ENCODE measurements around the gene C1orf105. TPM values are rescaled to one million over a fixed set of nuclear protein-coding genes. Genes with fewer than 3 reads are reported as not detected.

C1orf105 gene
- total and polyA plus RNA-seq, 2 of the 13 experiments (the other 11 are each of a cell fraction or from before 2014, with no cell fraction given) = 0.15 to 0.45 TPM

DNA sequence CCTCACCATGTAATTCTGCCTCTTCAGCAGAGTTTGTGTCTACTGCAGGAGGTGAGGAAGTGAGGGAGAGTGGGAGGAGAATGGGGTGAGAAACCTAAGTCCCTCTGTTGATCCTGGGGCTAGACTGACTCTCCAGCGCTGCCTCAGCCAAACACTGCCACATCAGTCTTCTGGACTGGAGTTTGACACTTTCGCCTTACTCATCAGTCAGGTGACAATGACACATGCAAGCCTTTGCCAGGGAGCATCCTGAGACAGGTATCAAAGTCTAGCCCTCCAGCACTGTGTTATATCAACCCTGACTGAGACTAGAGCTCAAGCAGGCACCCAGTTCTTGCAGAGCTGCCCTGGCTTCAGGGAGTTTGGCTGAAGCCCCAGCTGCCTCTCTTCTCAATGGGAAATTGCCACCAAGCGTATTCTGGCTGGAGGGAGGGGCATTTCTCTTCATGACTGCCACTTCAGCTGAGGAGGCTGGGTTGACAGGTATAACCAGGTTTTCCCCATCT lies 79.2 kb downstream of the C1orf105 start (continued):
- TF ChIP-seq, protein P1, sequence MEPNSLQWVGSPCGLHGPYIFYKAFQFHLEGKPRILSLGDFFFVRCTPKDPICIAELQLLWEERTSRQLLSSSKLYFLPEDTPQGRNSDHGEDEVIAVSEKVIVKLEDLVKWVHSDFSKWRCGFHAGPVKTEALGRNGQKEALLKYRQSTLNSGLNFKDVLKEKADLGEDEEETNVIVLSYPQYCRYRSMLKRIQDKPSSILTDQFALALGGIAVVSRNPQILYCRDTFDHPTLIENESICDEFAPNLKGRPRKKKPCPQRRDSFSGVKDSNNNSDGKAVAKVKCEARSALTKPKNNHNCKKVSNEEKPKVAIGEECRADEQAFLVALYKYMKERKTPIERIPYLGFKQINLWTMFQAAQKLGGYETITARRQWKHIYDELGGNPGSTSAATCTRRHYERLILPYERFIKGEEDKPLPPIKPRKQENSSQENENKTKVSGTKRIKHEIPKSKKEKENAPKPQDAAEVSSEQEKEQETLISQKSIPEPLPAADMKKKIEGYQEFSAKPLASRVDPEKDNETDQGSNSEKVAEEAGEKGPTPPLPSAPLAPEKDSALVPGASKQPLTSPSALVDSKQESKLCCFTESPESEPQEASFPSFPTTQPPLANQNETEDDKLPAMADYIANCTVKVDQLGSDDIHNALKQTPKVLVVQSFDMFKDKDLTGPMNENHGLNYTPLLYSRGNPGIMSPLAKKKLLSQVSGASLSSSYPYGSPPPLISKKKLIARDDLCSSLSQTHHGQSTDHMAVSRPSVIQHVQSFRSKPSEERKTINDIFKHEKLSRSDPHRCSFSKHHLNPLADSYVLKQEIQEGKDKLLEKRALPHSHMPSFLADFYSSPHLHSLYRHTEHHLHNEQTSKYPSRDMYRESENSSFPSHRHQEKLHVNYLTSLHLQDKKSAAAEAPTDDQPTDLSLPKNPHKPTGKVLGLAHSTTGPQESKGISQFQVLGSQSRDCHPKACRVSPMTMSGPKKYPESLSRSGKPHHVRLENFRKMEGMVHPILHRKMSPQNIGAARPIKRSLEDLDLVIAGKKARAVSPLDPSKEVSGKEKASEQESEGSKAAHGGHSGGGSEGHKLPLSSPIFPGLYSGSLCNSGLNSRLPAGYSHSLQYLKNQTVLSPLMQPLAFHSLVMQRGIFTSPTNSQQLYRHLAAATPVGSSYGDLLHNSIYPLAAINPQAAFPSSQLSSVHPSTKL (CRISPR knock-in tag; IDR thresholded peaks at IDR 0.05) = peak; percentile 82
- TF ChIP-seq ZNF709 (CRISPR knock-in tag; IDR thresholded peaks at IDR 0.05) = no peak
- no peak for TF ChIP-seq NFKB2 (CRISPR knock-in tag; IDR thresholded peaks at IDR 0.05; ENCODE audit: borderline replicate concordance)
- no peak for TF ChIP-seq ZNF879 (CRISPR knock-in tag; IDR thresholded peaks at IDR 0.05)
- no peak for TF ChIP-seq NFKBIZ (CRISPR knock-in tag; IDR thresholded peaks at IDR 0.05)
- TF ChIP-seq ZNF468 (CRISPR knock-in tag; IDR thresholded peaks at IDR 0.05) = no peak
- TF ChIP-seq, protein P2, sequence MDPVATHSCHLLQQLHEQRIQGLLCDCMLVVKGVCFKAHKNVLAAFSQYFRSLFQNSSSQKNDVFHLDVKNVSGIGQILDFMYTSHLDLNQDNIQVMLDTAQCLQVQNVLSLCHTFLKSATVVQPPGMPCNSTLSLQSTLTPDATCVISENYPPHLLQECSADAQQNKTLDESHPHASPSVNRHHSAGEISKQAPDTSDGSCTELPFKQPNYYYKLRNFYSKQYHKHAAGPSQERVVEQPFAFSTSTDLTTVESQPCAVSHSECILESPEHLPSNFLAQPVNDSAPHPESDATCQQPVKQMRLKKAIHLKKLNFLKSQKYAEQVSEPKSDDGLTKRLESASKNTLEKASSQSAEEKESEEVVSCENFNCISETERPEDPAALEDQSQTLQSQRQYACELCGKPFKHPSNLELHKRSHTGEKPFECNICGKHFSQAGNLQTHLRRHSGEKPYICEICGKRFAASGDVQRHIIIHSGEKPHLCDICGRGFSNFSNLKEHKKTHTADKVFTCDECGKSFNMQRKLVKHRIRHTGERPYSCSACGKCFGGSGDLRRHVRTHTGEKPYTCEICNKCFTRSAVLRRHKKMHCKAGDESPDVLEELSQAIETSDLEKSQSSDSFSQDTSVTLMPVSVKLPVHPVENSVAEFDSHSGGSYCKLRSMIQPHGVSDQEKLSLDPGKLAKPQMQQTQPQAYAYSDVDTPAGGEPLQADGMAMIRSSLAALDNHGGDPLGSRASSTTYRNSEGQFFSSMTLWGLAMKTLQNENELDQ (CRISPR knock-in tag; IDR thresholded peaks at IDR 0.05; ENCODE audit: borderline replicate concordance) = no peak
- no peak for TF ChIP-seq SP2 (CRISPR knock-in tag; IDR thresholded peaks at IDR 0.05)
- TF ChIP-seq ZBTB8A (CRISPR knock-in tag; IDR thresholded peaks at IDR 0.05; ENCODE audit: borderline replicate concordance, low read depth) = no peak
- no peak for TF ChIP-seq MTF1 (CRISPR knock-in tag; IDR thresholded peaks at IDR 0.05)
- TF ChIP-seq ZNF333 (CRISPR knock-in tag; IDR thresholded peaks at IDR 0.05; ENCODE audit: borderline replicate concordance) = no peak
- TF ChIP-seq ZSCAN30 (CRISPR knock-in tag; IDR thresholded peaks at IDR 0.05) = no peak
- TF ChIP-seq MAFK (conservative IDR thresholded peaks at IDR 0.05 in 1 of 2, IDR thresholded peaks at IDR 0.05 in 1 of 2; ENCODE audit: low read length in 2 of 2) = peak; percentile 35 to 73
- TF ChIP-seq, protein P3, sequence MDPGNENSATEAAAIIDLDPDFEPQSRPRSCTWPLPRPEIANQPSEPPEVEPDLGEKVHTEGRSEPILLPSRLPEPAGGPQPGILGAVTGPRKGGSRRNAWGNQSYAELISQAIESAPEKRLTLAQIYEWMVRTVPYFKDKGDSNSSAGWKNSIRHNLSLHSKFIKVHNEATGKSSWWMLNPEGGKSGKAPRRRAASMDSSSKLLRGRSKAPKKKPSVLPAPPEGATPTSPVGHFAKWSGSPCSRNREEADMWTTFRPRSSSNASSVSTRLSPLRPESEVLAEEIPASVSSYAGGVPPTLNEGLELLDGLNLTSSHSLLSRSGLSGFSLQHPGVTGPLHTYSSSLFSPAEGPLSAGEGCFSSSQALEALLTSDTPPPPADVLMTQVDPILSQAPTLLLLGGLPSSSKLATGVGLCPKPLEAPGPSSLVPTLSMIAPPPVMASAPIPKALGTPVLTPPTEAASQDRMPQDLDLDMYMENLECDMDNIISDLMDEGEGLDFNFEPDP (CRISPR knock-in tag; conservative IDR thresholded peaks at IDR 0.05) = no peak
- peak; percentile 57; the same call in 1 of the 2 replicates for TF ChIP-seq TBX3 (IDR thresholded peaks at IDR 0.05; ENCODE audit: borderline replicate concordance)

All from HepG2 (cell line).